BLaER1 (cell line): ENCODE measurements around the gene UNC93B1.
A peak's percentile ranks its signal among the peaks of the same experiment; 100 is the strongest.

Source experiments
- H3K27ac ChIP-seq: shearing (Covaris generic); formaldehyde crosslinking; 2 replicates; pipeline ENCODE4 v1.8.1; 2022
- H3K27me3 ChIP-seq: shearing (Covaris generic); formaldehyde crosslinking; 2 replicates; pipeline ENCODE4 v1.8.1; 2022
- H3K36me3 ChIP-seq: shearing (Covaris generic); formaldehyde crosslinking; 2 replicates; pipeline ENCODE4 v1.8.1; 2022
- H3K4me1 ChIP-seq: shearing (Covaris generic); formaldehyde crosslinking; 2 replicates; pipeline ENCODE4 v1.8.1; 2022
- H3K4me2 ChIP-seq: shearing (Covaris generic); formaldehyde crosslinking; 2 replicates; pipeline ENCODE4 v1.8.1; 2022
- H3K4me3 ChIP-seq: shearing (Covaris generic); formaldehyde crosslinking; 2 replicates; pipeline ENCODE4 v1.8.1; 2022
- H3K9ac ChIP-seq: shearing (Covaris generic); formaldehyde crosslinking; 2 replicates; pipeline ENCODE4 v1.8.1; 2022
- H3K9me3 ChIP-seq: shearing (Covaris generic); formaldehyde crosslinking; 2 replicates; pipeline ENCODE4 v1.8.1; 2022
- H4K20me1 ChIP-seq: shearing (Covaris generic); formaldehyde crosslinking; 2 replicates; pipeline ENCODE4 v1.8.1; 2022
- Cebpa-rat ChIP-seq: shearing (Covaris generic); IDR thresholded peaks from 2 replicates; pipeline ENCODE4 v1.8.1; 2022

UNC93B1 gene

DNA sequence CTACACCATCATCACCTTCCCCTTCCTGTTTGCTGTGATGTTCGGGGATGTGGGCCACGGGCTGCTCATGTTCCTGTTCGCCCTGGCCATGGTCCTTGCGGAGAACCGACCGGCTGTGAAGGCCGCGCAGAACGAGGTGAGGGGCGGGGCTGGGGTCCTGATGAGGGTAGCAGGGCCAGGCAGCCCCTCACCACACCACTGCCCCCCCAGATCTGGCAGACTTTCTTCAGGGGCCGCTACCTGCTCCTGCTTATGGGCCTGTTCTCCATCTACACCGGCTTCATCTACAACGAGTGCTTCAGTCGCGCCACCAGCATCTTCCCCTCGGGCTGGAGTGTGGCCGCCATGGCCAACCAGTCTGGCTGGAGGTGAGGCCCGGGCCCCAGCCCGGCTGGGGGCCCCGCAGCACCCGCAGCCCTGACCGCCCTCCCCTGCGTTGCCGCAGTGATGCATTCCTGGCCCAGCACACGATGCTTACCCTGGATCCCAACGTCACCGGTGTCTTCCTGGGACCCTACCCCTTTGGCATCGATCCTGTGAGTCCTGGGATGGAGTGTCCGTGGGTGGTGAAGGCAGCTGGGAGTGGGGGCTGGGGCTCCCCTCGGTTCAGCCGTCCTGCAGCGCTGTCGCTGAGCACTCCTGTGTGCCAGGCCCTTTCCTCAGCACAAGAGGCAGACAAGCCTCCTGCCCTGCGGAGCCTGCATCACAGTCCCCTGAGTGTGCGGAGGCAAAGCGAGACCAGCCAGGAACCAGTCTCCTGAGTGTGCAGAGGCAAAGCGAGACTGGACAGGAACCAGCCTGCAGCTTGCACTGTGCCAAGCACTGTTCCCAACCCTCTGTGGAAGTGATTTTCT, 43.8 kb upstream of the UNC93B1 start:
- peaks cover 29% of the 10 kb centered on the region for H3K4me1 ChIP-seq
- peaks cover 100% of the 10 kb centered on the region for H3K36me3 ChIP-seq
- no peaks in the 10 kb centered on the region for H3K27me3 ChIP-seq
- TF ChIP-seq Cebpa-rat = no peak
- no peaks in the 10 kb centered on the region for H3K9me3 ChIP-seq
- no peak overlapping the region for H3K9ac ChIP-seq
- no peak overlapping the region for H3K27ac ChIP-seq
- peaks cover 48% of the 10 kb centered on the region for H4K20me1 ChIP-seq
- no peak overlapping the region for H3K4me2 ChIP-seq
- H3K4me3 ChIP-seq = no peak overlapping the region

DNA sequence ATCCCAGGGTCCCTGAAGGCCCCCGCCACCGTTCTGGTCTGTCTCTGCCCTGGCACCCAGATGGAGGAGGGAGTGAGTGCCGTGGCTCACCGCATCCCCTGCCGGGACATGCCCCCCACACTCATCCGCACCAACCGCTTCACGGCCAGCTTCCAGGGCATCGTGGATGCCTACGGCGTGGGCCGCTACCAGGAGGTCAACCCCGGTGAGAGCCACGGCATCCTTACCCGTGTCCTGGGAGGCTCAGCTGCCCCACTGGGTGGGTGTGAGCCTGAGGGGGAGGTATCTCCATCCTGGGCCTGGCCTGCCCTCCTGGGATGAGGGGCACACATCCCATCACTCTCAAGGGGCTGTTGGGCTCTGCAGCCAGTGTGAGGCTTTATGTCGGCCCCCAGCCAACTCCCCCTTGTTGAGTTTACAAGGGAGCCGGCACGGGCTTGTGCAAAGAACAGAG, 41.0 kb upstream of the UNC93B1 start:
- Histone ChIP-seq H3K27me3 (no peaks in the 10 kb centered on the region), H3K9me3 (no peaks in the 10 kb centered on the region), H3K9ac (no peak overlapping the region), H3K4me3 (no peak overlapping the region), H3K36me3 (peaks cover 78% of the 10 kb centered on the region), H3K4me1 (peaks cover 50% of the 10 kb centered on the region), H3K4me2 (peak overlapping the region; percentile 32; the same call in 1 of the 2 replicates), H3K27ac (peak overlapping the region; percentile 35; the same call in 1 of the 2 replicates), H4K20me1 (peaks cover 51% of the 10 kb centered on the region)
- TF ChIP-seq Cebpa-rat = no peak

DNA sequence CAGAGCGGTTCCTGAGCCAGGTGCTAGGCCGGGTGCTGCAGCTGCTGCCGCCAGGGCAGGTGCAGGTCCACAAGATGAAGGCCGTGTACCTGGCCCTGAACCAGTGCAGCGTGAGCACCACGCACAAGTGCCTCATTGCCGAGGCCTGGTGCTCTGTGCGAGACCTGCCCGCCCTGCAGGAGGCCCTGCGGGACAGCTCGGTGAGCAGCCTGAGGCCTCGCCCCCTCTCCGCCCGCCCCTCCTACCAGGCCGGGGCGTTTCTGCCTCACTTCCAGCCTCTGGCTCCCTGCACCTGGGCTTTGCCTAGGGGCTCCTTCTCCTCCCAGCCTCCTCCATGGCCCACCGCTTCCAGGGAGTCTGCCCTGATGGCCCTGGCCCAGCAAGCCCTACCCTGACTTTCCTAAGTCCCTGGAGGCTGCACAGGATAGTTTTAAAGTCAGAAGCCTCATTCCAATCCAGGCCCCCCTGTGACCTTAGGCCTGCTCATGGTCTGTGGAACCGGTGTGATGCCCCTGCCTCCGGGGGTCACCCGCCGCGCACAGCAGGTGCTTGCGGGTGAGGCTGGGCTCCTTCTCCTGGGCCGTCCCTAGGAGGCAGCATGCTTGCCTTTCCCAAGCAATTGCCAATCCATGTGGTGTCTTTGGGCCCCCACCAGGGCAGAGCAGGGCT, 40.4 kb upstream of the UNC93B1 start:
- H3K36me3 ChIP-seq = peaks cover 72% of the 10 kb centered on the region
- H3K4me2 ChIP-seq = peak overlapping the region; percentile 32
- peaks cover 57% of the 10 kb centered on the region for H3K4me1 ChIP-seq
- 0 out of 2 replicates have a peak overlapping the region, but pooled peaks have one; percentile 19 for H3K9ac ChIP-seq
- no peak for TF ChIP-seq Cebpa-rat
- H3K27me3 ChIP-seq = no peaks in the 10 kb centered on the region
- peaks cover 51% of the 10 kb centered on the region for H4K20me1 ChIP-seq
- H3K27ac ChIP-seq = peak overlapping the region; percentile 35; the same call in 1 of the 2 replicates
- no peaks in the 10 kb centered on the region for H3K9me3 ChIP-seq
- no peak overlapping the region for H3K4me3 ChIP-seq

DNA sequence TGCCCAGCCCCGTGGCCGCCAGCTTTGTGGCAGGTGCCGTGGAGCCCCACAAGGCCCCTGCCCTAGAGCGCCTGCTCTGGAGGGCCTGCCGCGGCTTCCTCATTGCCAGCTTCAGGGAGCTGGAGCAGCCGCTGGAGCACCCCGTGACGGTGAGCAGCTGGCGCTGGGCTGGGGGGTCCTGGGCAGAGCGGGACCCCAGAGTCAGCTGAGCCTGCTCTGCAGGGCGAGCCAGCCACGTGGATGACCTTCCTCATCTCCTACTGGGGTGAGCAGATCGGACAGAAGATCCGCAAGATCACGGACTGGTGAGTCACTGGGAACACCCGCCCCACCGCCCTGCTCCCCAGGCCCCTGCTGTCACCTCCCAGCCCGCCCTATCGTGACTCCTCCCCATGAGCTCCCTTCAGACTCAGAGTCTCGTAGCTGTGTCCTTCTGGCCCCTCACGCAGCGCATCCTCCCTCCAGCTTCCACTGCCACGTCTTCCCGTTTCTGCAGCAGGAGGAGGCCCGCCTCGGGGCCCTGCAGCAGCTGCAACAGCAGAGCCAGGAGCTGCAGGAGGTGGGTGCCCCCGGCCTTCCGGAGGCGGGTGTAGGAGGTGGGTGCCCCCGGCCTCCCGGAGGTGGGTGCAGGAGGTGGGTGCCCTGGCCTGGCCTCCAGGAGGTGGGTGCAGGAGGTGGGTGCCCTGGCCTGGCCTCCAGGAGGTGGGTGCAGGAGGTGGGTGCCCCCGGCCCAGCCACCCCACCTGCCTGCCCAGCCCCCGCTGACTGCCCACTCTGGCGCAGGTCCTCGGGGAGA, 39.6 kb upstream of the UNC93B1 start:
- no peak overlapping the region for H3K4me3 ChIP-seq

GRCh38 chr11:68043029-68043348, 39.1 kb upstream of the UNC93B1 start:
- Histone ChIP-seq H3K4me2 (peak overlapping the region; percentile 32), H3K27ac (peak overlapping the region; percentile 90), H4K20me1 (peaks cover 51% of the 10 kb centered on the region), H3K4me1 (peaks cover 70% of the 10 kb centered on the region), H3K27me3 (no peaks in the 10 kb centered on the region), H3K4me3 (no peak overlapping the region), H3K36me3 (peaks cover 59% of the 10 kb centered on the region), H3K9me3 (no peaks in the 10 kb centered on the region), H3K9ac (no peak overlapping the region)
- no peak for TF ChIP-seq Cebpa-rat

More for the DNA sequence above, 39.6 kb upstream of the UNC93B1 start:
- Histone ChIP-seq H3K9ac (no peak overlapping the region), H3K27me3 (no peaks in the 10 kb centered on the region), H3K9me3 (no peaks in the 10 kb centered on the region), H3K4me2 (peak overlapping the region; percentile 32), H3K27ac (peak overlapping the region; percentile 90), H3K36me3 (peaks cover 64% of the 10 kb centered on the region), H4K20me1 (peaks cover 51% of the 10 kb centered on the region), H3K4me1 (peaks cover 64% of the 10 kb centered on the region)
- no peak for TF ChIP-seq Cebpa-rat

- Histone ChIP-seq H3K4me1 (peaks cover 75% of the 10 kb centered on the region), H3K4me3 (no peak overlapping the region), H3K27ac (peak overlapping the region; percentile 90), H3K9ac (peak overlapping the region; percentile 79; the same call in 1 of the 2 replicates), H4K20me1 (peaks cover 51% of the 10 kb centered on the region), H3K27me3 (no peaks in the 10 kb centered on the region), H3K4me2 (peak overlapping the region; percentile 94), H3K36me3 (peaks cover 53% of the 10 kb centered on the region), H3K9me3 (no peaks in the 10 kb centered on the region)
- no peak for TF ChIP-seq Cebpa-rat
Observed at GRCh38 chr11:68042219-68043028, 38.5 kb upstream of the UNC93B1 start.

DNA sequence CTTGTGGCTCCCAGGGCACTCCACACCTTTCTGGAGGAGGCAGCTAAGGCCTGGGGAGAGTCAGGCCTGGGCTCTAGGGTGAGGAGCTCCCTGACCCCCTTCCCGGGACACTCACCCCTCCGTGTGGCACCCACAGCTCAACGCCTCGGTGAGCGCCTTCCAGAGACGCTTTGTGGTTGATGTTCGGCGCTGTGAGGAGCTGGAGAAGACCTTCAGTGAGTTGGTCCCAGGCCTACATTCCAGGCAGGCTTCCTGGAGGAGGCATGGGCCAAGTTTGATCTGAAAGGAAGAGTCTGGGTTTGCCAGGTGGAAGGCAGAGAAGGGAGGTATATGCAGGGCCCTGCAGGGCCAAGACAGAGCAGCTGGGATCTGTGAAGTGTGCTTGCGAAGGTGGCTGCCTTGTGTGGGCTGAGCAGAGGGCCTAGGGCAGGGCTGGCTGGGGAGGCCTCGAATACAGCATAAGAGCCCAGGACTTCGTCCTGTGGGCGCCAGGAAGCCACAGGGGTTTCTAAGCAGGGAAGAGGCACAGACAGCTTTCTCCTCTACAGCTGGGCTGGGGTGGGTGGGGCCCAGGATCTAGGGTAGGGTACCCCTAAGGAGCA, 37.8 kb upstream of the UNC93B1 start:
- H3K4me2 ChIP-seq = peak overlapping the region; percentile 94
- H3K4me3 ChIP-seq = peak overlapping the region; percentile 76
- peaks cover 51% of the 10 kb centered on the region for H4K20me1 ChIP-seq
- H3K4me1 ChIP-seq = peaks cover 82% of the 10 kb centered on the region
- peak overlapping the region; percentile 90 for H3K27ac ChIP-seq
- peak overlapping the region; percentile 79 for H3K9ac ChIP-seq
- TF ChIP-seq Cebpa-rat = no peak
- no peaks in the 10 kb centered on the region for H3K9me3 ChIP-seq
- H3K27me3 ChIP-seq = no peaks in the 10 kb centered on the region
- peaks cover 46% of the 10 kb centered on the region for H3K36me3 ChIP-seq

DNA sequence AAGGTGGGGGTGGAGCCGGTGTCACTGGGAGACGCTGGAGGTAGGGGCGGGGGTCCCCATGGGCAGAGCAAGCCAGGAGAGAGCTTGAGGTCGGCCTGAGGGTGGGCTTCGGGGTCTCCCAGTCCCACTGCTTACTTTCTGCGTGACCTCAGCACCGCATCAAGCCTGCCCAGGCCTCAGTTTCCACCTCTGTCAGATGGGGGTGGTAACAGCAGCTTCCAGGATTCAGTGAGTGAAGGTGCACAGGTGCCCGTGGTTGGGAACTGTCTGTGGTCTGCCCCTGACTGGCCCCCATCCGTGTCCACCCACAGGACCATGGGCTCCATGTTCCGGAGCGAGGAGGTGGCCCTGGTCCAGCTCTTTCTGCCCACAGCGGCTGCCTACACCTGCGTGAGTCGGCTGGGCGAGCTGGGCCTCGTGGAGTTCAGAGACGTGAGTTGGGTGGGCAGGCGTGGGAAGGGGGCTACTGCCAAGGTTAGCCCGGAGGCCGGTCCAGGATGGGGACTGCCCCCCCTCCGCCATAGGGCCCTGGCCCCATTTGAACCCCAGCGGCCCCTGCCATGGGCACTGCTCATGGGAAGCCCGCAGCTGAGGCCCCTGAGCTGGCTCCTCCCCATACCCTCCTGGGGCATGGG, 37.2 kb upstream of the UNC93B1 start:
- Histone ChIP-seq H3K27ac (peak overlapping the region; percentile 90), H3K4me3 (peak overlapping the region; percentile 76), H4K20me1 (peaks cover 51% of the 10 kb centered on the region), H3K4me1 (peaks cover 89% of the 10 kb centered on the region), H3K4me2 (peak overlapping the region; percentile 94), H3K36me3 (peaks cover 46% of the 10 kb centered on the region), H3K9me3 (no peaks in the 10 kb centered on the region), H3K9ac (peak overlapping the region; percentile 79), H3K27me3 (no peaks in the 10 kb centered on the region)
- TF ChIP-seq Cebpa-rat = no peak
